ENCODE results near the gene ADM5. TPM values are rescaled to one million over a fixed set of nuclear protein-coding genes. Genes with fewer than 3 reads are reported as not detected.
A peak's percentile ranks its signal among the peaks of the same experiment; 100 is the strongest.

The ADM5 gene
- total RNA-seq, 2 experiments from 2014 or later = 4.1 to 4.3 TPM

GRCh38 chr19:49652551-49653465 is 36.6 kb upstream of the ADM5 start:
- H3K27me3 Mint-ChIP-seq = no peaks in the 10 kb centered on the region
- H3K4me3 Mint-ChIP-seq = no peak overlapping the region
- H3K4me1 Mint-ChIP-seq = no peaks in the 10 kb centered on the region
- POLR2A ChIA-PET = interaction anchor here (1.2 kb wide), 1 partner anchor 11 kb away, joined by 4 read pairs; the partner anchor contains the start of gene SCAF1
- peaks cover 8% of the 10 kb centered on the region for H3K36me3 Mint-ChIP-seq
- DNase-seq (no peak), ATAC-seq (ENCODE audit: low read depth) (no peak)
- H3K9me3 Mint-ChIP-seq = no peaks in the 10 kb centered on the region
- no peak overlapping the region for H3K27ac Mint-ChIP-seq

GRCh38 chr19:49653466-49653806 is 36.0 kb upstream of the ADM5 start:
- Mint-ChIP-seq H3K4me1 (no peaks in the 10 kb centered on the region), H3K9me3 (no peaks in the 10 kb centered on the region), H3K27me3 (no peaks in the 10 kb centered on the region), H3K4me3 (no peak overlapping the region), H3K27ac (no peak overlapping the region), H3K36me3 (peaks cover 8% of the 10 kb centered on the region)
- POLR2A ChIA-PET = interaction anchor here (1.2 to 1.4 kb wide), 2 partner anchors 10 to 12 kb away, joined by 4 read pairs; partner anchors contain the start of gene SCAF1
- ATAC-seq (ENCODE audit: low read depth) (no peak), DNase-seq (no peak)

- H3K27me3 Mint-ChIP-seq = no peaks in the 10 kb centered on the region
- no peak for ATAC-seq (ENCODE audit: low read depth)
- H3K27ac Mint-ChIP-seq = no peak overlapping the region
- H3K4me3 Mint-ChIP-seq = no peak overlapping the region
- POLR2A ChIA-PET = interaction anchor here (0.5 to 1.4 kb wide), 3 partner anchors 11 to 953 kb away, joined by 3 to 6 read pairs (median 4); no protein-coding TSS in a partner anchor
- no peaks in the 10 kb centered on the region for H3K9me3 Mint-ChIP-seq
- H3K36me3 Mint-ChIP-seq = peaks cover 8% of the 10 kb centered on the region
- H3K4me1 Mint-ChIP-seq = no peaks in the 10 kb centered on the region
- DNase-seq = no peak
Observed at GRCh38 chr19:49654581-49654980, 34.8 kb upstream of the ADM5 start.

GRCh38 chr19:49655570-49656455 is 33.6 kb upstream of the ADM5 start:
- peaks cover 8% of the 10 kb centered on the region for H3K36me3 Mint-ChIP-seq
- POLR2A ChIA-PET = interaction anchor here (0.6 to 1.5 kb wide), 3 partner anchors 9 to 16 kb away, joined by 3 read pairs; partner anchors contain the start of genes BCL2L12, IRF3, RRAS and SCAF1
- H3K4me3 Mint-ChIP-seq = no peak overlapping the region
- H3K27ac Mint-ChIP-seq = no peak overlapping the region
- no peak for ATAC-seq (ENCODE audit: low read depth)
- no peaks in the 10 kb centered on the region for H3K9me3 Mint-ChIP-seq
- no peaks in the 10 kb centered on the region for H3K4me1 Mint-ChIP-seq
- DNase-seq = no peak
- H3K27me3 Mint-ChIP-seq = no peaks in the 10 kb centered on the region

- Mint-ChIP-seq H3K4me3 (no peak overlapping the region), H3K36me3 (peaks cover 7% of the 10 kb centered on the region), H3K4me1 (no peaks in the 10 kb centered on the region), H3K27me3 (no peaks in the 10 kb centered on the region), H3K27ac (no peak overlapping the region), H3K9me3 (no peaks in the 10 kb centered on the region)
- POLR2A ChIA-PET = interaction anchor here (0.6 to 1.5 kb wide), 3 partner anchors 9 to 16 kb away, joined by 3 read pairs; partner anchors contain the start of genes BCL2L12, IRF3, RRAS and SCAF1
- ATAC-seq (ENCODE audit: low read depth) (no peak), DNase-seq (no peak)
Observed at GRCh38 chr19:49656456-49657109, 32.8 kb upstream of the ADM5 start.

- Mint-ChIP-seq H3K9me3 (no peaks in the 10 kb centered on the region), H3K36me3 (peaks cover 8% of the 10 kb centered on the region), H3K4me1 (no peaks in the 10 kb centered on the region), H3K27ac (no peak overlapping the region), H3K4me3 (no peak overlapping the region), H3K27me3 (no peaks in the 10 kb centered on the region)
- no peak for DNase-seq
- no peak for ATAC-seq (ENCODE audit: low read depth)
- POLR2A ChIA-PET = interaction anchor here (0.5 to 1.4 kb wide), 3 partner anchors 9 to 130 kb away, joined by 3 to 6 read pairs (median 4); partner anchors contain the start of gene RCN3
Observed at GRCh38 chr19:49657493-49658138, 31.8 kb upstream of the ADM5 start.

- H3K27ac Mint-ChIP-seq = no peak overlapping the region
- H3K36me3 Mint-ChIP-seq = peaks cover 8% of the 10 kb centered on the region
- DNase-seq (no peak), ATAC-seq (ENCODE audit: low read depth) (no peak)
- no peaks in the 10 kb centered on the region for H3K9me3 Mint-ChIP-seq
- POLR2A ChIA-PET = interaction anchor here (1.4 kb wide), 1 partner anchor 9 kb away, joined by 6 read pairs; no protein-coding TSS in a partner anchor
- no peak overlapping the region for H3K4me3 Mint-ChIP-seq
- H3K4me1 Mint-ChIP-seq = peaks cover 5% of the 10 kb centered on the region
- H3K27me3 Mint-ChIP-seq = no peaks in the 10 kb centered on the region
Observed at GRCh38 chr19:49658139-49658517, 31.3 kb upstream of the ADM5 start.

- H3K9me3 Mint-ChIP-seq = no peaks in the 10 kb centered on the region
- H3K27ac Mint-ChIP-seq = no peak overlapping the region
- H3K27me3 Mint-ChIP-seq = no peaks in the 10 kb centered on the region
- POLR2A ChIA-PET = interaction anchor here (1.4 kb wide), 1 partner anchor 10 kb away, joined by 6 read pairs; no protein-coding TSS in a partner anchor
- ATAC-seq (ENCODE audit: low read depth) (no peak), DNase-seq (no peak)
- H3K4me1 Mint-ChIP-seq = peaks cover 6% of the 10 kb centered on the region
- H3K4me3 Mint-ChIP-seq = no peak overlapping the region
- peaks cover 8% of the 10 kb centered on the region for H3K36me3 Mint-ChIP-seq
Observed at GRCh38 chr19:49658566-49659442, 30.6 kb upstream of the ADM5 start.

GRCh38 chr19:49660338-49660961 is 28.9 kb upstream of the ADM5 start:
- Mint-ChIP-seq H3K27me3 (no peaks in the 10 kb centered on the region), H3K36me3 (peaks cover 8% of the 10 kb centered on the region), H3K4me3 (no peak overlapping the region), H3K4me1 (peaks cover 13% of the 10 kb centered on the region), H3K9me3 (no peaks in the 10 kb centered on the region), H3K27ac (no peak overlapping the region)
- POLR2A ChIA-PET = interaction anchor here (1.0 to 1.3 kb wide), 3 partner anchors 12 to 20 kb away, joined by 3 to 5 read pairs (median 3); no protein-coding TSS in a partner anchor
- no peak for DNase-seq
- no peak for ATAC-seq (ENCODE audit: low read depth)

- Mint-ChIP-seq H3K4me3 (no peak overlapping the region), H3K9me3 (no peaks in the 10 kb centered on the region), H3K27me3 (no peaks in the 10 kb centered on the region), H3K27ac (no peak overlapping the region), H3K36me3 (peaks cover 5% of the 10 kb centered on the region), H3K4me1 (peaks cover 17% of the 10 kb centered on the region)
- DNase-seq (no peak), ATAC-seq (ENCODE audit: low read depth) (no peak)
- POLR2A ChIA-PET = interaction anchor here (1.3 to 3.9 kb wide), 2 partner anchors 19 to 21 kb away, joined by 3 to 46 read pairs; partner anchors contain the start of genes RRAS and SCAF1
Observed at GRCh38 chr19:49662011-49662410, 27.4 kb upstream of the ADM5 start.

- Mint-ChIP-seq H3K27me3 (no peaks in the 10 kb centered on the region), H3K4me1 (peaks cover 23% of the 10 kb centered on the region), H3K36me3 (peaks cover 2% of the 10 kb centered on the region), H3K9me3 (no peaks in the 10 kb centered on the region), H3K4me3 (peak overlapping the region; percentile 94), H3K27ac (peak overlapping the region; percentile 93)
- POLR2A ChIA-PET = interaction anchor here (1.2 to 3.9 kb wide), 3 partner anchors 14 to 83 kb away, joined by 3 to 46 read pairs (median 23); partner anchors contain the start of genes NOSIP, PRMT1, RRAS and SCAF1
- ATAC-seq (ENCODE audit: low read depth) (no peak), DNase-seq (no peak)
Observed at GRCh38 chr19:49663224-49663623, 26.2 kb upstream of the ADM5 start.
